K562 (cell line): ENCODE data around the gene GZF1.

ENCODE experiments used
- ETV6 ChIP-seq, 3 experiments: fragments of 150-350 bp in 1 of 3; sonication (generic) in 1 of 3; formaldehyde crosslinking in 1 of 3; IDR thresholded peaks; 2 replicates each; pipeline versions ENCODE4 v1.6.1 to v1.8.0; 2014 to 2022; ENCODE audit warnings: borderline replicate concordance in 2 of 3, low read depth in 2 of 3, antibody characterized with exemption in 1 of 3, low read length in 1 of 3, mild to moderate bottlenecking in 1 of 3, missing genetic modification reagents in 1 of 3
- NR1H2 ChIP-seq: sonication (generic); formaldehyde crosslinking; IDR thresholded peaks from 2 replicates; pipeline ENCODE4 v1.4.0; 2020; ENCODE audit warnings: mild to moderate bottlenecking, missing genetic modification reagents
- PHTF2 ChIP-seq: fragments of 250-450 bp; sonication (Bioruptor Pico); IDR thresholded peaks from 2 replicates; pipeline ENCODE4 v1.5.0; 2021; ENCODE audit warnings: mild to moderate bottlenecking
- POLR2A ChIP-seq: fragments of 450-650 bp; conservative IDR thresholded peaks from 2 replicates; pipeline ENCODE4 v1.6.1; 2016
- POLR2AphosphoS5 ChIP-seq: IDR thresholded peaks from 2 replicates; pipeline ENCODE4 v1.6.1; 2011; ENCODE audit warnings: mild to moderate bottlenecking, low read depth, low read length, moderate library complexity; ENCODE audit not compliant: control insufficient read depth, insufficient read depth
- PRPF4 ChIP-seq: fragments of 200-400 bp; formaldehyde crosslinking; IDR thresholded peaks from one replicate; pipeline ENCODE4 v1.6.1; 2017; ENCODE audit warnings: low read length, low read depth, mild to moderate bottlenecking; ENCODE audit not compliant: insufficient read depth, poor library complexity, severe bottlenecking
- ZHX1 ChIP-seq: fragments of 150-350 bp; conservative IDR thresholded peaks from 2 replicates; pipeline ENCODE4 v1.6.1; 2014; ENCODE audit warnings: low read length
- TF ChIP-seq, protein P1 (sequence below): fragments of 450-650 bp; IDR thresholded peaks from 2 replicates; pipeline ENCODE4 v1.7.0; 2016; ENCODE audit warnings: borderline replicate concordance
- TF ChIP-seq, protein P2 (sequence below), 3 experiments: IDR thresholded peaks in 2 of 3; conservative IDR thresholded peaks in 1 of 3; 2 replicates each; pipeline ENCODE4 v1.5.1; 2011 to 2012; ENCODE audit warnings: low read length in 3 of 3, mild to moderate bottlenecking in 3 of 3, control low read depth in 2 of 3, improper control_type of control experiment in 1 of 3, inconsistent platforms in 1 of 3, low read depth in 1 of 3, mixed read lengths in 1 of 3, moderate library complexity in 1 of 3; ENCODE audit not compliant: insufficient read depth in 2 of 3
- TF ChIP-seq, protein P3 (sequence below): fragments of 450-650 bp; IDR thresholded peaks from 2 replicates; pipeline ENCODE4 v1.6.1; 2017; ENCODE audit warnings: mild to moderate bottlenecking, moderate library complexity

GRCh38 chr20:23371496-23371895 lies 9.5 kb downstream of the GZF1 start:
- TF ChIP-seq POLR2AphosphoS5, result no peak
- TF ChIP-seq, protein P1, sequence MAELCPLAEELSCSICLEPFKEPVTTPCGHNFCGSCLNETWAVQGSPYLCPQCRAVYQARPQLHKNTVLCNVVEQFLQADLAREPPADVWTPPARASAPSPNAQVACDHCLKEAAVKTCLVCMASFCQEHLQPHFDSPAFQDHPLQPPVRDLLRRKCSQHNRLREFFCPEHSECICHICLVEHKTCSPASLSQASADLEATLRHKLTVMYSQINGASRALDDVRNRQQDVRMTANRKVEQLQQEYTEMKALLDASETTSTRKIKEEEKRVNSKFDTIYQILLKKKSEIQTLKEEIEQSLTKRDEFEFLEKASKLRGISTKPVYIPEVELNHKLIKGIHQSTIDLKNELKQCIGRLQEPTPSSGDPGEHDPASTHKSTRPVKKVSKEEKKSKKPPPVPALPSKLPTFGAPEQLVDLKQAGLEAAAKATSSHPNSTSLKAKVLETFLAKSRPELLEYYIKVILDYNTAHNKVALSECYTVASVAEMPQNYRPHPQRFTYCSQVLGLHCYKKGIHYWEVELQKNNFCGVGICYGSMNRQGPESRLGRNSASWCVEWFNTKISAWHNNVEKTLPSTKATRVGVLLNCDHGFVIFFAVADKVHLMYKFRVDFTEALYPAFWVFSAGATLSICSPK, result no peak
- TF ChIP-seq NR1H2, result no peak
- TF ChIP-seq POLR2A, result no peak
- TF ChIP-seq, protein P2, sequence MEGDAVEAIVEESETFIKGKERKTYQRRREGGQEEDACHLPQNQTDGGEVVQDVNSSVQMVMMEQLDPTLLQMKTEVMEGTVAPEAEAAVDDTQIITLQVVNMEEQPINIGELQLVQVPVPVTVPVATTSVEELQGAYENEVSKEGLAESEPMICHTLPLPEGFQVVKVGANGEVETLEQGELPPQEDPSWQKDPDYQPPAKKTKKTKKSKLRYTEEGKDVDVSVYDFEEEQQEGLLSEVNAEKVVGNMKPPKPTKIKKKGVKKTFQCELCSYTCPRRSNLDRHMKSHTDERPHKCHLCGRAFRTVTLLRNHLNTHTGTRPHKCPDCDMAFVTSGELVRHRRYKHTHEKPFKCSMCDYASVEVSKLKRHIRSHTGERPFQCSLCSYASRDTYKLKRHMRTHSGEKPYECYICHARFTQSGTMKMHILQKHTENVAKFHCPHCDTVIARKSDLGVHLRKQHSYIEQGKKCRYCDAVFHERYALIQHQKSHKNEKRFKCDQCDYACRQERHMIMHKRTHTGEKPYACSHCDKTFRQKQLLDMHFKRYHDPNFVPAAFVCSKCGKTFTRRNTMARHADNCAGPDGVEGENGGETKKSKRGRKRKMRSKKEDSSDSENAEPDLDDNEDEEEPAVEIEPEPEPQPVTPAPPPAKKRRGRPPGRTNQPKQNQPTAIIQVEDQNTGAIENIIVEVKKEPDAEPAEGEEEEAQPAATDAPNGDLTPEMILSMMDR (IDR thresholded peaks at IDR 0.05 in 2 of 3, conservative IDR thresholded peaks at IDR 0.05 in 1 of 3; ENCODE audit: insufficient read depth in 2 of 3, low read depth in 1 of 3, low read length in 3 of 3), result no peak
- TF ChIP-seq PHTF2 (CRISPR knock-in tag), result no peak
- TF ChIP-seq ETV6 (IDR thresholded peaks at IDR 0.05; ENCODE audit: borderline replicate concordance in 1 of 2, low read depth in 2 of 2, low read length in 1 of 2), result no peak
- TF ChIP-seq ETV6 (CRISPR knock-in tag; IDR thresholded peaks at IDR 0.05; ENCODE audit: borderline replicate concordance), result no peak
- no peak for TF ChIP-seq ZHX1
- no peak for TF ChIP-seq PRPF4
- TF ChIP-seq, protein P3, sequence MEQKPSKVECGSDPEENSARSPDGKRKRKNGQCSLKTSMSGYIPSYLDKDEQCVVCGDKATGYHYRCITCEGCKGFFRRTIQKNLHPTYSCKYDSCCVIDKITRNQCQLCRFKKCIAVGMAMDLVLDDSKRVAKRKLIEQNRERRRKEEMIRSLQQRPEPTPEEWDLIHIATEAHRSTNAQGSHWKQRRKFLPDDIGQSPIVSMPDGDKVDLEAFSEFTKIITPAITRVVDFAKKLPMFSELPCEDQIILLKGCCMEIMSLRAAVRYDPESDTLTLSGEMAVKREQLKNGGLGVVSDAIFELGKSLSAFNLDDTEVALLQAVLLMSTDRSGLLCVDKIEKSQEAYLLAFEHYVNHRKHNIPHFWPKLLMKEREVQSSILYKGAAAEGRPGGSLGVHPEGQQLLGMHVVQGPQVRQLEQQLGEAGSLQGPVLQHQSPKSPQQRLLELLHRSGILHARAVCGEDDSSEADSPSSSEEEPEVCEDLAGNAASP, result no peak
